OCI-LY1 (cell line): ENCODE results near the gene CCL27.

Experiments used
- EZH2 ChIP-seq: fragments of 200-600 bp; sonication (generic), shearing (Covaris generic); IDR thresholded peaks from 2 replicates; pipeline ENCODE4 v1.8.0; 2017; ENCODE audit warnings: borderline replicate concordance, mixed run types, mild to moderate bottlenecking, antibody characterized with exemption, low read length, moderate library complexity, mixed read lengths
- TF ChIP-seq, protein P1 (sequence below): fragments of 200-600 bp; sonication (generic), shearing (Covaris generic); IDR thresholded peaks from 2 replicates; pipeline ENCODE4 v1.5.1; 2017; ENCODE audit warnings: mild to moderate bottlenecking, antibody characterized with exemption, low read length, moderate library complexity, mixed read lengths

- TF ChIP-seq, protein P1, sequence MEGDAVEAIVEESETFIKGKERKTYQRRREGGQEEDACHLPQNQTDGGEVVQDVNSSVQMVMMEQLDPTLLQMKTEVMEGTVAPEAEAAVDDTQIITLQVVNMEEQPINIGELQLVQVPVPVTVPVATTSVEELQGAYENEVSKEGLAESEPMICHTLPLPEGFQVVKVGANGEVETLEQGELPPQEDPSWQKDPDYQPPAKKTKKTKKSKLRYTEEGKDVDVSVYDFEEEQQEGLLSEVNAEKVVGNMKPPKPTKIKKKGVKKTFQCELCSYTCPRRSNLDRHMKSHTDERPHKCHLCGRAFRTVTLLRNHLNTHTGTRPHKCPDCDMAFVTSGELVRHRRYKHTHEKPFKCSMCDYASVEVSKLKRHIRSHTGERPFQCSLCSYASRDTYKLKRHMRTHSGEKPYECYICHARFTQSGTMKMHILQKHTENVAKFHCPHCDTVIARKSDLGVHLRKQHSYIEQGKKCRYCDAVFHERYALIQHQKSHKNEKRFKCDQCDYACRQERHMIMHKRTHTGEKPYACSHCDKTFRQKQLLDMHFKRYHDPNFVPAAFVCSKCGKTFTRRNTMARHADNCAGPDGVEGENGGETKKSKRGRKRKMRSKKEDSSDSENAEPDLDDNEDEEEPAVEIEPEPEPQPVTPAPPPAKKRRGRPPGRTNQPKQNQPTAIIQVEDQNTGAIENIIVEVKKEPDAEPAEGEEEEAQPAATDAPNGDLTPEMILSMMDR: no peak
- no peak for TF ChIP-seq EZH2
Measured at GRCh38 chr9:34623374-34624235, 38.9 kb downstream of the CCL27 start.
